NB4 (cell line): ENCODE results near the gene GALNT8.

Source experiments
- MYC ChIP-seq: IDR thresholded peaks from 2 replicates; pipeline ENCODE4 v1.6.1; 2011; ENCODE audit warnings: low read depth, low read length
- POLR2A ChIP-seq: IDR thresholded peaks from 2 replicates; pipeline ENCODE4 v1.6.1; 2011; ENCODE audit warnings: mild to moderate bottlenecking; ENCODE audit not compliant: insufficient read length; ENCODE audit errors: extremely low read depth
- TF ChIP-seq, protein P1 (sequence below): IDR thresholded peaks from one replicate; pipeline ENCODE4 v1.5.1; 2012; ENCODE audit warnings: low read depth, low read length
- TF ChIP-seq, protein P2 (sequence below): IDR thresholded peaks from 2 replicates; pipeline ENCODE4 v1.6.1; 2011; ENCODE audit warnings: low read depth, low read length

DNA sequence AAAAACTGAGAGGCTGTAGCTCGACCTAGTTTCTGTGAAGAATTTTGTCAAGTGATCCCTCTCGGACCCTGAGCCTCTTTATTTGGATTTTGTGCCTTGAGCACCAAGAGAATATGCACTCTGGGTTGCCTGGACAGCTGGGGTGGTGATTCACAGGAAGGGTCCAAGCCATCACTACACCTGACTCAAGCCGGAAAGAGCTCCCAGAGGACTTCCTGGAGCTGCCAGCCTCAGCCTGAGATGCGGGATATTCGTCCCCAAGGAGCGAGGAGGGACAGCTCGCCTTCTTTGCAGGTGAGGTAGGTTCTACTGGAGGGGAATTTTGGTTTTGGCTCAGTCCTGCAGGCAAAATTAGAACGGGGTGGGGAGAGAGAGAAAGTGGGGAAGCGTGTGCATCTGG lies 94.3 kb downstream of the GALNT8 start:
- TF ChIP-seq, protein P1, sequence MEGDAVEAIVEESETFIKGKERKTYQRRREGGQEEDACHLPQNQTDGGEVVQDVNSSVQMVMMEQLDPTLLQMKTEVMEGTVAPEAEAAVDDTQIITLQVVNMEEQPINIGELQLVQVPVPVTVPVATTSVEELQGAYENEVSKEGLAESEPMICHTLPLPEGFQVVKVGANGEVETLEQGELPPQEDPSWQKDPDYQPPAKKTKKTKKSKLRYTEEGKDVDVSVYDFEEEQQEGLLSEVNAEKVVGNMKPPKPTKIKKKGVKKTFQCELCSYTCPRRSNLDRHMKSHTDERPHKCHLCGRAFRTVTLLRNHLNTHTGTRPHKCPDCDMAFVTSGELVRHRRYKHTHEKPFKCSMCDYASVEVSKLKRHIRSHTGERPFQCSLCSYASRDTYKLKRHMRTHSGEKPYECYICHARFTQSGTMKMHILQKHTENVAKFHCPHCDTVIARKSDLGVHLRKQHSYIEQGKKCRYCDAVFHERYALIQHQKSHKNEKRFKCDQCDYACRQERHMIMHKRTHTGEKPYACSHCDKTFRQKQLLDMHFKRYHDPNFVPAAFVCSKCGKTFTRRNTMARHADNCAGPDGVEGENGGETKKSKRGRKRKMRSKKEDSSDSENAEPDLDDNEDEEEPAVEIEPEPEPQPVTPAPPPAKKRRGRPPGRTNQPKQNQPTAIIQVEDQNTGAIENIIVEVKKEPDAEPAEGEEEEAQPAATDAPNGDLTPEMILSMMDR: no peak
- no peak for TF ChIP-seq POLR2A
- TF ChIP-seq, protein P2, sequence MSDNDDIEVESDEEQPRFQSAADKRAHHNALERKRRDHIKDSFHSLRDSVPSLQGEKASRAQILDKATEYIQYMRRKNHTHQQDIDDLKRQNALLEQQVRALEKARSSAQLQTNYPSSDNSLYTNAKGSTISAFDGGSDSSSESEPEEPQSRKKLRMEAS: no peak
- no peak for TF ChIP-seq MYC
